ENCODE results near the gene CISH.

The CISH gene

DNA sequence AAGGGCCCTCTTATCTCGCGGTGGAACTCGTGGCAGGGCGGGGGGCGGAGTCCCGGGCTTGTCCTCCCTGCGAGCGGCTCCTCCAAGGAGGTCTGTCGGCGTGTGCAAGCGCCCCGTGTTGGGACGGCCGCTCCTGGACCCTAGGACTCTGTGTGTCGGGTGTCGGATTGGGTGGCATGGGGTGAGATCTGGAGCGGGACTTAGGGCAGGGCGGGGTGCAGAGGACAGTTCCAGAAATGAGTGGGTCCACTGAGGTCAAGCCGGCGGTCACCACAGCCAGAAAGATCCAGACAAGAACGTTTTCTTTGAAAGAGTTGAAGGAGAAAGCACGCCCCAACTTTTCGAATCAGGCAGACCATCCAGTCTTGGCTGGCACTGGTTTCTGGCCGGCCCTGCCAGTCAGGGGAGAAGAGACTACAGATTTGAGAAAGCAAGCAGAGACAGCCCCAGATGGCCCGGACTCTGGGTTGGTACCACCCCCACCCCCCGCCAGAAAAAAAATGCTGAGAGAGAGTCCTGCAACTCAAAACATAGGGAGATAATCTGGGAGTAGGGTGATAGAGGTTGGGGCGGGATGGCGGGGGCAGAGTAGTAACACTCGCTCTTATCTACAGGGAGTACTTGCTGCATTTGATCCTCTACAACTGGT lies 784 bp upstream of the CISH start:
- no peak for DNase-seq

- DNase-seq: no peak
These were observed 546 bp downstream of the CISH start for GRCh38 chr3:50610992-50611463.

DNA sequence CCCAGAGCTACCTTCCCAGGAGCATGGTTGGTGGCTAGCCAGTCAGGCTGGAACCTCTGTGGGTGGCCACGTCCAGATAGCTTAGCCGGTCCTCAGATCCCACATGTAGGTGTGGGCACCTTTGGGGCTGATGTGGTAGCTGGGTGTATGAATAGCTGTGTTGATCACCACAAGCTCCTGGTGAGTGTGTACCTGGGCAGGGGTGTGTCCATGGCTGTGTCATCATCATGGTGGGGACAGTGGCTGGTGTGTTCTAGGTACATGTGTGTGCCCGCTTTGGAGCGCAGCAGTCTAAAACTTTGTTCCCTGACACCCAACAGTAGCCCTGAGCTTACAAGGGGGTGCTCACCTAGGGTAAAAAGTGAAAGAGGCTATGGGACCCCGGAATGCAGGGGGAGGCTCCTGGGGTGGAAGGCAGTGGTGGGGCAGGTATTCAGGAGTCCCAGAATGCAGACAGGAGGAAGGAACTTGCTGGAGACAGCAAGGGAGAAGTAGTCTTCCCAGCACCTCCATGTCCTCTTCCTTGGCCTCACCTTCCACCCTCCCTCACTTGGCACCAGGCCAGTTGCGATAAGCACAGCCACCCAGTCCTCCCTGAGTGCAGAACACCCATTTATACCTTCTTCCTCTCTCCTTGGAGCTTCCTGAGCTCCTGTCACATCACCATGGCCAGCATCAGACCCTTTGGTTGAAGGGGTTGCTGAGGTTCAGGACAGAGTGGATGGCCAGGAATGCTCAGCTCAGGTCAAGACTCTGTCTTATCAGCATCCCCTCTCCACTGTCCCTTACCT lies 1.2 kb downstream of the CISH start:
- peak; percentile 65 to 72 for DNase-seq

DNA sequence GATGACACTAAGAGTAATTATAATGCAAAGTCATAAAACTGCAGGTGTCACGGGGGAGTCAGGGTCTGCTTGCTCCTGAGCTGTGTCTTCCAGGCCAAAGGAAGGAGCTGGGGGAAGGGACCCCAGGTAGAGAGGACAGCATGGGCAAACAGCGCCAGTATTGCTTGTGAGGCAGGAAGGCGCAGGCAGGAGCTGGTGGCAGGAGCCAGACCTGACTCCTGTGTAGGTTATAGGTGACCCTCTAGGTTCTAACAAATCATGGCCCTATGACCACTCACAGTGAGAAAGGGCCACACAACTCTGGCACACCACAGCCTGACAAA lies 1.9 kb downstream of the CISH start:
- DNase-seq: peak in 1 of 2 experiments; percentile 41

DNA sequence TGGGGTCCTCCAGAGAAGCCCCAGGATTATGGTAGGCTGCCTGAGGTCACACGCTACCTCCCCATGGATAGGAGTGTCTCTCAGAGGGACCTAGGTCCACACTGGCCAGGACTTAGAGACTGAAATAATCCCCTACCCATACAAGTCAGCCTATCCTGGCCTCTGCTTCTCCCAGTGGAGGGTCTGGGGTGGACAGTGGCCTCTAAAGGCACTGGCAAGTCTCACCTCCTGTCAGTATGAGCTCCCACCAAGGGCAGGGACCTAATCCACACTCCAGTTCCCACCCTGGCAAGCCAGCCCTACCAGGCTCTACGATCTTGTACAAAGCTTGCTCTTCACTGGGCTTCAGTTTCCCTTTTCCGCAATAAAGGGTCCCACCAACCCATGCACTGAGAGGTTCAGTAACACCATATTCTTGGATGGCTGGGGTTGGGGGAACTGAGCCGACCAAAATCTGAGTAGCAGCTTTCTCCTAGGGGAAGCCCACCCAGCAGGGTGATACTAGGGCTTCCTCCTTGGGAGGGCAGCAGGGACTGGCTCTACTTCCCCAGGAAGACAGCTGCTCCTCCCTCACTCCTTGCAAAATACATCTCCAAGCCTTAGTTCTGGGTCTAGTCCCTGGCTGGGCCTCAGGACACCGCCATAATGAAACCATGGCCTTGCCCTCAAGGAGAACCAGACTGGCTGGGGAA lies 2.4 kb downstream of the CISH start:
- peak; percentile 31 to 49 for DNase-seq

DNA sequence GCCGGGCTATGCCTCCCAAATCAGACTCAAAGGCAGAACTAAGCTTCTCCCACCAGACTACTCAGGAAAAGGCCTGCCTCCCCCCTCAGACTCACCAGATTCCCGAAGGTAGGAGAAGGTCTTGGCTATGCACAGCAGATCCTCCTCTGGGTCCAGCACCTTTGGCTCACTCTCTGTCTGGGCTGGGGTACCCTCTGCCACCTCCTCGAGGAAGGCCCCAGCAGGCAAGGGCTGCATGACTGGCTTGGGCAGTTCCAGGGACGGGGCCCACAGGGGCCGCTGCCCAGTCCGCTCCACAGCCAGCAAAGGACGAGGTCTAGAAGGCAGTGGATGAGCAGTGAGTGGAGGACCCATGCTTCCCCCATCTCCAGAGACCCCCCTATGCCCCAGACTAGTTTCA lies 3.3 kb downstream of the CISH start:
- DNase-seq: peak; percentile 38 to 52

GRCh38 chr3:50607271-50608091 lies 4.1 kb downstream of the CISH start:
- DNase-seq: peak; percentile 61 to 71

DNA sequence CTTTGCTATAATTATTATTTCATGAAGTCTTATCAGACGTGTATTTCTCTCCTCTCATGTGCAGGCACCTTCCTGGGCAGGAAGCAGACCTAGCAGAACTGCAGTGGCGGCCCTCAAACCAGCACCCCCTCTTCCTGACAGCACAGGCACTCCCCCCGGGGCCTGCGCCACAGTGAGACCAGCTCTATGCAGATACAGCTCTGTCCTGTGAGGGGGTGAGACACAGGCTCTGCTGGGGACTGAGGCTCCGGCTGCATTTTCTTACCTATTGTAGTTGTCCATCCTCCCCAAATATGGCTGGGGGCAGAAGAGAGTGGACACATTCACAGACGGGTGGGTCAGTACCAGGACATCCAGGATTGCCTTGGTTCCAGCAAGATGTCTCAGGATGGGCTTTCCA lies 5.0 kb downstream of the CISH start:
- peak; percentile 37 to 48 for DNase-seq

GRCh38 chr3:50605901-50606326 lies 5.7 kb downstream of the CISH start:
- DNase-seq: peak; percentile 42 to 55

- DNase-seq: peak; percentile 40 to 53
These were observed 6.7 kb downstream of the CISH start for GRCh38 chr3:50604628-50605588.

GRCh38 chr3:50604110-50604621 lies 7.4 kb downstream of the CISH start:
- DNase-seq: peak; percentile 42 to 53

- DNase-seq: peak; percentile 43 to 55
These were observed 8.1 kb downstream of the CISH start for GRCh38 chr3:50603261-50604109.

GRCh38 chr3:50602595-50603191 lies 8.9 kb downstream of the CISH start:
- no peak for DNase-seq

GRCh38 chr3:50600841-50601591 lies 10.6 kb downstream of the CISH start:
- peak; percentile 94 to 96 for DNase-seq

DNA sequence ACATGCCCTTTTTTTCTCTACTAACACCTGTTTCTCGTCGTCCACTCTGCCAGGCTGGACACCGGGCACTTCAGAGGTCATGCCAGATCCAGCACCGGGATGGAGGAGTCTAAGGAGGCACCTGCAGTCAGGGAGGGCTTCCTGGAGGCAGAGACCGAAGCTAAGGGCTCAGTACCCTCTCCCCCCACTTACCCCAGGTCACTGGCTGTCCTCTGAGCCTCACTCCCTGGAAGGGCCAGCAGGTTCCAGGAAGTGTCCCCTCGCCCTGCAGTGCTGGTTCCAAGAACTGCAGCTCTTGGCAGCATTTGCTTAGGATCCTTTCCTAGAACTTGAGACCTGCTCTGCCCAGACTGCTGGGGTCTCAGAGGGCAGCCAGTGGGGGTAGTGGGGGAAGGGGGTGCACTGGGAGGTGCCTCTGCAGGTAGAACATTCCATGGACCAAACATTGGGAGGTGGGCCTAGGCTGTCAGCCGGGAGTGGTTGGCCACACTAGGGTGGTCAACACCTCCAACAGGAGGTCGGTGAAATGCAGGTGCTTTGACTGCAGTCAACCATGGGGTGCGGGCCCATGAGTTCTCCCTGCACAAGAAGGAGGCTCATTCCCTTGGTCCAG lies 11.3 kb downstream of the CISH start:
- peak; percentile 51 to 62 for DNase-seq

DNA sequence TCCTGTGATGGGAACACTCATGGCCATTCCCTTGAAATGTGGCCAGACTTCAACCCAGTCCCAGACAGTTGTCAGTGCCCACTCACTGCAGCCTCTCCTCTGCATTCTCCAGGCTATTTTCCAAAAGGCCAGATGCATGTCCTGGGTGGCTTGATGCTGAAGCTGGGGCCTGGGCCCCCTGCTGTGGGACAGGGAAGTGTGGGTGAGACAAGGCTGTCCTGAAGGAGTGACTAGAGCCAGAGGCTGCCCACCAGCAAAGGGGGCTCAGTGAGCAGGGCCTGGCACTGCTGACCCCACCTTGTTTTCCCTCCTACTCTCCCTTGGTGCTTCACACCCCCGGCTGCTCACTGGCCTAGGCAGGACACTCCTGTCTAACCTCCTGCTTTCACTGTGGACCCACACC lies 11.9 kb downstream of the CISH start:
- DNase-seq: peak; percentile 26

GRCh38 chr3:50599115-50599715 lies 12.4 kb downstream of the CISH start:
- DNase-seq: peak in 1 of 2 experiments; percentile 24

GRCh38 chr3:50594253-50594785 lies 17.3 kb downstream of the CISH start:
- DNase-seq: peak; percentile 31 to 40
